HS-27A (cell line): ENCODE data around the gene PTGDR2.

ENCODE experiments used
- DNase-seq: peaks from one replicate; pipeline ENCODE4 v3.0.0-alpha.2; 2012; ENCODE audit warnings: low read depth, missing footprints

PTGDR2 gene

DNA sequence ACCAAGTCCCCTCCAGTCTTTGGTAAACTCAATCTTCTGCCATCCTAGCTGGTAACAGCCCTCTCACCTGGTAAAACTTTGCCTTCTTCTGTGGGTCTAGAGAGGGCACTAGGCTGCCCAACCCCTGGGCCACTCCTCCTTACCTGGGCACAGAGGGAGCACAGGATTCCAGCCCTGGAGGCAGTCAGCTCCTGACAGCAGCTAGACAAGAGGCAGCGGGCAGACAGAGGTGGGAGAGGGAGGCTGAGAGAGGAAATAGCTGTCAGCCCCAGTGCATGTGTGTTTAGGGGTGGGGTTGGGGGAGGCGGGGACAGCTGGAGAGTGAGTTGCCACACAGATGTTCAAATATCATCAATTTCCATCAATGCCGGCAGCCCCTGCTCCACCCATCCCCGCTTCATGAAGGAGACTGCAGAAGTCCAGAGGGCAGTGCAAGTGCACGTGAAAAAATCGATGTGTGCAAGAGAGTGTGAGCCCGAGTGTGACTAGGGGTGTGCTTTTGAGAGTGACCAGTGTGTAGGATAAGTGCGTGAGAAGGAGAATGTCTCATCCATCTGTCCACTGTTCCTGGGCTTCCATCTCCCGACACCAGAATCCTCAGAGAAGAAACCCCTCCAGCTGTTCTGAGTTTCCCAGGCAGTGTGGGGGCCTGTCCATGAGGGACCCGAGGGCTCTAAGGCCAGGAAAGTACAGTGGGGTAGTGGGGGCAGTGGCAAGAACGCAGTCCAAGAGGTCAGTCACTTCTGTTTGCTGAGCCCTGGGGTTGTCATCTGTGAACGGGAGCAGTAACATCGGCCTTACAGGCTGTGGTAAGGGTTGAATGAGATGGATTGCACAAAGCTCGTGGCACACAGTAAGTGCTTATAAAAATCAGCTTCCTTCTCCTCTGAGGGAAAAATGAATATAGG, at the start of gene PTGDR2:
Gene PTGDR2, minus strand, starts transcription at position 225 of the 908 bp plus-strand sequence. CDS start 2,228 bp downstream, outside the sequence.
- no peak for DNase-seq

DNA sequence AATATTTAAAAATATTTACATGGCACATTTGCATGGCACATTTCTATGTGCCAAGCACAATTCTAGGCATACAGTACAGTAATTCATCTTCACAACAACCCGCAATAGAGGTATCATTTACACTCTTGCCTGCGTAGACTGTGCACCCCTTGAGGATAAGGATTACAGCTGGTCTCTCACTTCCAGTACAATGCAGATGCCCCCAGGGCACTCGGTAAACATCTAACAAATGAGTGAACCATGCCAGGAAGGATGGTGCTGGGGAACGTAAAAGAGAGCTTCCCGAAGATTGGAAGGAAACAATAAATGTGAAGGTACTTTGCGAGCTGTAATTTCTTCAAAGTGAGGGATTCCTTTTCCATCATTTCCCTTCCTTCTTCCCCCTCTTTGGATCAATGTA, 49.3 kb upstream of the PTGDR2 start:
- no peak for DNase-seq

DNA sequence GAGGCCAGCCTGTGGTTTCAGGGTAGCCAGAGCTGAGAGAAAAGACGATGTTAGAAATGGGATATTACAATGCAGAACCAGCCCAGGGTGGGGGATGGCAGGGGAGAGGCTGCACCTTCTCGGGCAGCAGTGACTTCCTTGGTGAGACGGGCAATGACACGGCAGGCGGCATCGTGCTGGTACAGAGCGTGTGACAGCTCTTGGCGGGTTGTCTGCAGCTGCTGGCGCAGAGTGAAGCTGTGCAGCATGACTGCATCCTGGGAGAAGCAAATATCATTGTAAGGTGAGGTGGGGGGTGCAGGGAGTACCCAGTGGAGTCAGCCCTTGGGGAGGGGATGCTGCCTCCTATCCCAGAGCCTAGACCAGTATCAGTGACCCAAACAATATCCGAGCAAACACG, 46.9 kb upstream of the PTGDR2 start:
- no peak for DNase-seq

DNA sequence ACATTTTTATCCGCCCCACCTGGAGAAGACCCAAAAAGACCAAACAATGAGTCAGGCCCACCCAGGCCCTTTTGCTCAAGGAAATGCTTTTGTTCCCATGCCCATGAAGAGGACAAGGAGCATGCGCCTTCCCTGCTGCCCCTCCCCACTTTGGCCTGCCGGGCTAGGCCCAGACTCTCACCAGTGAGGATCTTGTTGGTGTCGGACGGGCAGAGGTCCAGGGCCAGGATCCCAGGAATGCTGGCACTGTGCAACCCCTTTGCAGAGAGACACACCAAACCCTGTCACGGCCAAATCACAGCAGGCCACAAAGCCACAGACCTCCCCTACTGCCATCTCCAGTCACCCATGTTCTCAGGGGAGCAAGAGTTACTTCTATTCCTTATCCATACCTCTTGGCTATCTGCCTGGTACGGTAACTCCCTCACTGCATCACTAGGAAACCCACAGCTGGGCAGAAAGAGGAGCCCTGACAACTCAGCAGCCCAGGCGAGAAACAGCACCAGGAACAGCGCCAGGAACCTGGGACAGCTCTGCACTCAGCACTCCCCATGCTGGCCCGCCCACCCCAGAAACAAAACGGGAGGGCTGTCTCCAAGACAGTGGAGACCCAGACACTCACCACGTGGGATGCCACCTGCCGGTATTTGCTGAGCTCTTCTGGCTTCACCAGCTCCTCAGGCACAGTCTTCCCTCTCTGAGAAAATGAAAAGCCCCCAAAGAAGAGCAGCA, 45.1 kb upstream of the PTGDR2 start:
- DNase-seq = no peak

DNA sequence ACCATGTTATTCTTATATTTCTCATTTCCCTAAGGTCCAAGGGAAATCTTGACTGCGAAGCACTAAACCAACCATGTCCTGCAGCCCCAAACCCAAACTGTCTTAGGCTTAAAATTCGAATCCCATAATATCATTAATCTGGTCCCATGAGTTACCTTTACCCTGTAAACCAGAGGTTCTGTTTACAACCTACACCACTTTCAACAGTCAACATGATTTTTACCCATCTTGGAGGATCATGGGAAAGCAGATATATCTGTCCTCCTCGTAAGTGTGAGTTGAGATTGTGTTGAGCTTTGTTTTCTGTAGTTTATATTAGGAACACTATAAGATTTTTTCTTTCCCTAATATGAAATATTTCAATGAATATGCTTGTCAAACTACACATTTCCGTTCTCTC, 44.2 kb upstream of the PTGDR2 start:
- DNase-seq = no peak

DNA sequence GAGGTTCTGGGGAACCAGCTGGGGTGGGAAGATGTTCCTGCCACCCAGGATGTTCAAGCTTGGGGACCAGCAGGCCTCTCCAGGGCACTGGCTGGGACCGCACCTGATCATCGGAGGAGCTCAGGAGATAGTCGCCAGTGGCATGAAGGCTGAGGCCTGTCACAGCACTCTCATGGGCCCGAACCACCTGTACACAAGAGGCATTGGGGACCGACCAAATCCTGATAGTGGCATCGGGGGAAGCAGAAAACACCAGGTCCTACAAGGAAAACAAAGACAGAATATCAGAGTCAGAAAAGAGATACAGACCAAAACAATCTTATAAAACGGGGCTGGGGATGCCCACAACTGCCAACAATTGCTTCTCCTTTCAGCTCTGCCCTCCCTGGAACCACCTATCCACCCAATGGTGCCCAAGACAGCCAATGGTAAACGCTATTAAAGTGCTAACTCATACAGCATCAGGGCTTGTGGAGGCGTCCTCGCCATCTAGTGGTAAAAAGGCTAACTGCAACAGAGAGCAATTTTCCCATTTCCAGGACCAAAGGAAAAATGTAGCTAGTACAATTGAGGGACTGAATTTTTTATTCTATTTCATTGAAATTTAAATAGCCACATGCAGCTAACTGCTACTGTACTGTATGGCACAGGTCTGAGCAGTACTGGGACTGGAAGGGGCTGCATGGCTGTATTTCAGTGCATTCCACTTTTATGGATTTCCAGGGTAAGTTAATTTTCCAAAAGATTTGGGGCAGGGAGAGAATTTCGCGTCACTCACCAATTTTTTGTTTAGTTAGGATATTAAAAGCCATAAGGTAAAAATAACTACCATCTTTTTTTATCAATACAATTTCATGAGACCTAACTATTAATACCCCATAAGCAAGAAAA, 43.5 kb upstream of the PTGDR2 start:
- no peak for DNase-seq

DNA sequence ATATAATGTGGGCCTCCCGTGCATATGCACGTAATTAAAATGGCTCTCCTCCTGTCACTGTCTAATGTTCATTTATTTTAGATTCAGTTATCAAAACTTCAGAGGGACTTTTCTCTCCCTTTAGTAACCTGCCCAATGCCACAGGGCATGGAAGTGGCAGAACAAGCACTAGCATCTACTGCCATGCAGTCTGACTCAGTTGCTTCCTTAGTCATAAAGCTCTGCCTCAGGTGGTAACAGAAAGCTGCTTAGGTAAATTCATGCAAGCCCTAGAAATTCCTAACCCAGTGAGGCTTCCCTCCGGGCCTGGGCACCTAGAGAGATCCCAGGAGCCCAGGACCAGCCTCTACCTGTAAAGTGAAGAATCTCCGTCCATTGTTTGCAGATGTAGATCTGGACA, 41.7 kb upstream of the PTGDR2 start:
- no peak for DNase-seq

DNA sequence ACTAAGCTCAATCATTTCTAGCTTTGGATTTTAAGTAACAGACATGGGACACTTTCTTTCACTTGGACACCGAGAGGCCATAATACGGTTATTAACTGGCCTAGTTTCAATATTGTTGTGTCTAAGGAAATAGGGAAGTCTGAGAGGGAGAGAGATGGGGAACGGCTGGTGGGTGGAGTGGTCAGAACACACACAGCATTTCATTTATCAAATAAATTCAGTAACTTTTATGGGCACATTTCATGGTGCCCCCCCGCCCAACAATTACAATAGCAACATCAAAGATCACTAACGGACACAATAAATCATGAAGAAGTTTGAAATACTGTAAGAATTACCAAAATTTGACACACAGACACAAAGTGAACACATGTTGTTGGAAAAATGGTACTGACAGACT, 39.9 kb upstream of the PTGDR2 start:
- DNase-seq = no peak

DNA sequence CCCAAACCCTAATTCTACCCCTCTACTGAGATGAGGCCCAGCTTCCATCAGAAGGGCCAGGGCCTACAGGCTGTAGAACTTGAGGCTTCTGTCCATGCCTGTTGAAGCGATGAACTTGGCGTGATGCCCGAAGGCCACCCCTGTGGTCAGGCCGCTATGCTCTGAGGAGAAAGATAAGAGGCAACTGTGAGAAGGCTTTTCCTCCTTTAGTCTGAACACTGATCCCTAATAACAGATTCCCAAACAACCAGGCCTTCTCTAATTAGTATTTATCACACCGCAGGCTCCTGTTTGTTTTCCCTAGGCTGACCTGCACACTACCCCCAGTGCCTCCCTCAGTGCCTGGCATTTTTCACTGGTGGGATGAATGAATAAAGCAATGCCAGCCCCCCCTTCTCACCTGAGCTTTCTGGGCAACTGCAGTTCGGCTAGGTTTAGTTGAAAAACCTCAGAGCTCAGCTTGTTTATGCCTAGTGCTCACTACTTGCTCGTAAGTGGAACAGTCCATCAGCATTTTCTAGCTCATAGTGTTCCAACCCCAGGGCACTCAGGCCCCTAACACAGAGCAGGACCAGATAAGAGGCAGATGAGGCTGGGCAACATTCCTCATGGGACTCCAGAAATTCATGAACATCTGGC, 35.5 kb upstream of the PTGDR2 start:
- DNase-seq = no peak

DNA sequence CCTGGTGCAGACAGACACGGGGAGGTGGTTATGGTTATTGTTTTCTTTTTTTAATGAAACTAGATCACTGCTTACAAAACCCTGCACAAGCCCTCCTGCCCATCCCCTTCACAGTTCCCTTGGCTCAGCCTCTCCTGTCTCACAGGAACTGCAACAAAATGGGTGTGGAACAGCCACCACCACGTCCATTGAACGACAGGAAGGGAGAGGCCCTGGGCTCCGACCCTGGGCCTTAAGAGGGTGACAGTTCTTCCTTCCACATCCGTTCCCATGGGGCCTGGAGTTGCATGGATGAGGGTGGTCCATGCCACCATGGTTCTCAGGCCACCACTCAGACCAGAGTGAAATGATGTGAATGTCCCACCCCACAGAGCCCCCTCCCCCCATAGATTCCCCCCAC, 34.9 kb upstream of the PTGDR2 start:
- no peak for DNase-seq

DNA sequence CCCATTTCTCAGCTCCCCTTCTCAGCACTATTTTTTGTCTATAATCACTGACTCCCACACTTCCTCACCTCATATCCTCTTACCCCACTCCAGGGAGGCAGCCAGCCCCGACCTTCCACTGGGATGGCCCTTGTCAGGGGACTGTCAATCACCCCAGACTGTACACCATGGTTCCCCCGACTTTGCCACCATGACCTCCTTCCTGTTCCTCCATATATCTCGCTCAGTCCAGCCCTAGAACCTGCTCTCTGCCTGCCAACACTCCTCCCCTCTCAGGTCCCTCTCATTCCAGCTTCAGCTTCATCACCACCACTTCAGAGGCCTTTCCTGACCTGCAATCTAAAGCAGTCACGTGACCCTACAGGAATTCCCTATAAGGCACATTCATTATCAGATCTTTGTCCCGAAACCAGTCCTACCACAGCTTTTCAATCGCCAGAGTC, 34.1 kb upstream of the PTGDR2 start:
- DNase-seq = no peak

DNA sequence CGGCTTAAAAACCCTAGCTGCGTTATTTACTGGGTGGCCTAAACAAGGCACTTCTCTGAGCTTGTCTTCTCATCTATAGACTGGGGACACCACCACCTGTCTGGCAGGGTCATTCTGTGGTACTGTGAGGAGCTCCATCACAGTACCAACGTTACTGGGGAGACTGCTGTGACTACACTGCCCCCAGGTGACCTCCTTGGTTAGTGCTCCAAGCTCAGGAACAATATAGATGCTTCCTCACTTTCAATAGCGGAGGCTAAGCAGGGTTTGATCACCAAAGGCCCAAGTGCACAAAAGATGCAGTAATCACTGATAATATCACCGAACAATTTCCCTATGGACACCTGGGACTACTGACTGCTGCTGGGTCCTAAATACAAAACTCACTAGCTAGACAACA, 31.8 kb upstream of the PTGDR2 start:
- no peak for DNase-seq

DNA sequence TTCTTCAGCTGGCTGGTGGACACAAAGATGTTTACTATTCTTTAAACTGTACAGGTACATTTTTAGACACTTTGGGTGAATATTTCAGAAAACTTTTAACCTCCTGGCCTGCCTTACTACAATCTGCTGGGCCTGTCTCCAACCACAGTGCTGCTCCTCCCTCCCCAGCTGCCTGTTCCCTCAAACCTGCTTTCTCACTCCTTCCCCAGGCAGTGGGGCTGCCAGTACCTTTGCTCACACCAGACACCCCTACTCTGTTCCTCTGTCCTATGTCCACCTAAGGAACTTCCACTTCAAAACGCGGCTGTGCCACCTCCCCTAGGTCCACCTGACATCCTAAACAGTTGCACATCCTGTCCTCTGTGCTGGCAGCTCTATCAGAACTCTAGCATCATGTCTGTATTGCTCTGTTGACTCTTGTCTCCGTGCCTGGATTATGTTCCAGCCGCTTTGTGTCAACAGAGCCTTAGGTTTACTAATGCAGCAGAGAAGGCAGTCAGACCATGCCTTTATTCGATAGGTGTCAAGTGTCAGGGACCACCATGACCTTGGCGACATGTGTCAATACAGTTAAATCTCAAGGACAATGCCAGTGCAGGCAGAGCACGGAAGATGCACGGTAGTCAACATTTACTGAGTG, 25.0 kb upstream of the PTGDR2 start:
- DNase-seq = no peak

DNA sequence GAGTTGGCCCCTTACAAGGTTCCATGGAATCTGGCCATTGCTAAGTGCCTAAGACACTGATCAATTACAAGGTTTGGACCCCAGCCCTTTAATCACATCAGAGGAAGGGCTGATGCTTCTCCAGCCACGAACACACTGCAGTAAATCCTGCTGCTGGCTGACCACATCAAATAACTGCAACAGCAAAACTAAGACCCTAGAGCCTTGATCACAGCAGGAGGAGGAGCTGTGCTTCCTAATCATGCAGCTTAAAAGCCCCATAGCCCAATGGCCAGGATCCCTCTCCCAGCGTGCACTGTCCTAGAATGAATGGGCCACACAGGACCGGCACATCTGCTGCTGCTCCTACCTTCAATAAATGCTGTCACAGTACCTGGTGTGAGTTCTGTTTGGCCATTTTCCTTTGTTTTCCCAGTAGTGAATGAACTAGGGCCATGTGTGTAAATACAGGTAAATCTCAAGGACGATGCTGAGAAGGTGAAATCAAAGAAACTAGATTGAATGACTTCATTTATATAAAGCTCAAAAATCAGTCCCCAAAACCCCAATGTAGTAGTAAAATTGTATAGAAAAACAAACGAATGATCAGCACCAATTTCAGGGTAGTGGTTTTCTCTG, 24.3 kb upstream of the PTGDR2 start:
- DNase-seq = no peak

DNA sequence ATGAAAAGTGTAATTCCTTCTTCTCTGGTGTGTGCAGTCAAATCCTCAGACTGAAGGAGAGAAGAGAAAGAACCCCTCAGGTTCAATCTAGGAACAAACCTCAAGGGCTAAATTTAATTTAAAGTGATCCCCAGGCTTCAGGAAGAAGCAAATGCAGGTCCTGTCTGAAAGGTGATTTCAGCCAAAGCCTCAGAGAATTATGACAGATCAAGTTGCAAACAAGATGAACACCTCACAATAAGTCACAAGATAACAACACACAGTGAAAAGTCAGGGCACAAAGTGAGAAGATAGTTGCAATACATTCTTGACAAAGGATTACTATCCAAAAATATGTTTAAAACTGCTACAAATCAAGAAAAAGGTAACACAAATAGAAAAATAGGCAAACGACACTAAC, 23.4 kb upstream of the PTGDR2 start:
- DNase-seq = no peak

DNA sequence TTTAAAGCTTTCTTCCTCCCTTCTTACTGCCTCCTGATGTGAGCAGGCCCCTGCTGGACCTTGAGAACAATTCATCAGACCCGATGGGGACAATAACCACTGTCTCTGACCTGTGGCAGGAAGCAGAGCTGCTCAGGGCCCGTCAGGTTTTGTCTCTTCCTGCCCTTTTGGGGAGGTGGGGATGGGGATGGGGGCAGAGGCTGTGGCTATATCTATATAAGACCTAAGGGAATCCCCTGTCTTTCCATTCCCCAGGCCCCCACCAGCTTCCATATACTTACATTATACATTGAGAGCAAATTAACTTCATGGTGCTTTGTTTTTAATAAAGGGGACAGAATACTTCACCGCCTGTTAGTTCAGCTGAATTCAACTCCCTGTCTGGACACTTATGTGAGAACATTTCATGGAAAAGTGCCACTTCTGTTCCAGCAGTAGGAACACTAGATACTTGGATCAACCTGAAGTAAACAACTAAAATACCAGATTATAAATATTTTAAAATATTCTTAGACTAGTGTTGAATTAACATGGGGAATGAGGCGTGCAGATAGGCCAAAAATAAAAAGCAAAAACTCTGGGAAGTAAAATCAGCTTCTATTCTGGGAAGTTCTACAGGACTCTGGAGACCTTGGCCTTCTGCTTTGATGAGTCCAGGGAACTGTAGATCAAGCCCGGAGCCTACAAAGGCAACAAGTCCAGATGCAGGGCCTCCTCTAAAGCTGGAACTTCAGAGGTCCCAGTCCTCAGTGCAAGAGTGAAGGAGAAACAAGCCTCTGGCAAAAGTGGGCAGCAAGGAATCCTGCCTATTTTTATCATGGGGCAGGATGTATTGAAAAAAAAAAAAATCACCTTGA, 22.7 kb upstream of the PTGDR2 start:
- DNase-seq = no peak

DNA sequence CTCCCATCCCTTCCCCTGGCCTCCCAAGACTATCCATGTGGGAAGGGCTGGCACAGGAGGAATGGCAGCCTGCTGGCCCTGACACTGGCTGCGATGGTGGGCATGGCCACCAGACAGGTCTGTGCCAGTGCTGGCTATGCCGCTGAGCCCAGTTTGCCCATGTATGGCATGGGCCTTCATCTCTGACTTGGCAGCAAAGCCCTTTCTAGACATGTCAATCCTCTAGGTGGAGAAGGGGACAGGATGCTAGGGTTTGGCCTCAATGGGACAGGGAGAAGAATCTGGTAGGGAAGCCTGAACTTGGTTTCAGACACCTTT, 20.4 kb upstream of the PTGDR2 start:
- DNase-seq = no peak

DNA sequence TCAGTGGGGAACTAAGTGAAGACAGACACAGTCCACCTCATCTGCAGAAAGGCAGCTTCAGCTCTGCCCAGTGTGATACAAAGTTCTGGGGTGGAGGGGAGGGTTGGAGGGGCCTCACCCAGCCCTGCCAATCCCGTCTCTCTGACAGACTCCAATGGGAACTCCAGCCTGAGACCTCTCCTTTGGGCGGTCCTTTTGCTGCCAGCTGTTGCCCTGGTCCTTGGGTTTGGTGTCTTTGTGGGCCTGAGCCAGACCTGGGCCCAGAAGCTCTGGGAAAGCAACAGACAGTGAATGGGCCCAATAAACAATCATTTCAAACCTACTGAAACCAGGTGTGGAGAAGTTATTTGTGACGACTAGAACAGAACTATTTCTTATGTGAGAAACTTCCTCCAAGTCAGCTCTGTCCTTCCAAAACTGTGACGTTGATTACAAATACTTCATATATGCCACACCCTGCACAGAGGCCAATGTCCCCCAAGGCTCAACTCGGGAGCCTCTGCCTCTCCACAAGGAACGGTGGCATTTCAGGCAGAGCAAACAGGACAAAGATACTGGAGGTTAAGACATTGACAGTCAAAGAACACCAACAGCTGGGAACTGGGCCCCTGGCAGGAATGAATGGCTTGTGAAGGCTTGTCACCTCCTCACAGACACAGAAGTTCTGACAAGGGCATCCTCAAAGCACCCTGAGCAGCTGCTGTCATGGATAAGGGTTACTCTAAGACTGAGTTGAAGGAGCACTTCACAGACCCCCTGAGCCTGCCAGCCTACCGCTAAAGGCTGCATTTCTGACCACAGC, 19.8 kb upstream of the PTGDR2 start:
- no peak for DNase-seq
